ENCODE results near the gene DLG3.
"Not testable (repeated sequence)": the region's sequence is repeated elsewhere in the genome, so short reads cannot be mapped to it uniquely, and the experiment has no call there.

The DLG3 gene

DNA sequence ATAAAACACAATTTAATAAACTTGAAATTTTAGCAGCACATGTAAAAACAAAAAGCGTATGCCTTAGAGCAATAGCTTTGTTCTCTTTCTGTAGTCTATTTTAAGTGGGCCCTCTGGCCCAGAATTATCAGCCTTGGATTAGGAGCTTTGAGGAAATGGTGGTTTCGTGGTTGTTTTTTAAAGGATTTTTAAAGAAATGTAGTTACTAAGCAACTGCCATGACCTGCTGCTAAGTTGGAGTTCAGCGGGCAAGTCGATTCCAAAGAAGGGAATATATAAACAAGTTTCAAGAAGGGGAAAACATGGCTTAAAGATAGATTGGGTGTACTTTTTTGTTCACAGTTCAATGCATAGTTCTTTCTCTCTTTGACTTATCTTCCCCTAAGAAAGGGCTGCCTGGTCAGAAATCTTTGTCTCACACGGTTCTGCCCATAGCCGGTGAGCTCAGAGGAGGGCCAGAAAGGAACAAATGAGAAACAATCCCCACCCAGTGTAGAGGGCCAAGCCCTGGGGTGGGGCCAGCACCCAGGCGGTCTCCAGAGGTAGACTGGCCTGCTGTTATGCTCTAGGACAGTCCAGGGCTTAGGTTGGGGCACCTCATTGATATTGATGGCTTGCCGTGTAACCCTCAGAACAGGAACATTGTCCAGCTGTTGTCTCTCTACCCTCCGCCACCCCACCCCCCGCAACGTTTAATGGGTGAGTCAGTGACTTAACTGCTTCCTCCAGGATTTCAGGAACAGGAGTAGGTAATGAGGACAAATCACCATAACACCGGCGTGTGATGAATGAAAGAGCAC, 32.5 kb downstream of the DLG3 start:
- DNase-seq, result no peak

DNA sequence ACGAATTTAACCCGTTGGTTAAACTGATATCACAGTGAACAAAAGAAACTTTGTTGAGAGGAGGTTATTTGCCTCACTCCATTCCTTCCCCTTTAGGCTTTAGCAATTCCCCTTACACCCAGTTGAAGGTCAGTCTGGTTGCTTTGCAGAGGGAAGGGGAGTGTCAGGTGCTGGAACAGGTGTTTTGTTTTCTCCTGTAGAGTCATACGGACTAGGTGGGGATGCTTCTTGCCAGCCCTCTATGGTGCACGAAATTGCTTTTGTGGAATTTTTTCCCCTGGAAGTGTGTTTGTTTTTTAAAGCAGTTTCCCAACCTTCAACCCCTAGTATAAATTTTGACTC, 33.1 kb downstream of the DLG3 start:
- DNase-seq, result no peak

DNA sequence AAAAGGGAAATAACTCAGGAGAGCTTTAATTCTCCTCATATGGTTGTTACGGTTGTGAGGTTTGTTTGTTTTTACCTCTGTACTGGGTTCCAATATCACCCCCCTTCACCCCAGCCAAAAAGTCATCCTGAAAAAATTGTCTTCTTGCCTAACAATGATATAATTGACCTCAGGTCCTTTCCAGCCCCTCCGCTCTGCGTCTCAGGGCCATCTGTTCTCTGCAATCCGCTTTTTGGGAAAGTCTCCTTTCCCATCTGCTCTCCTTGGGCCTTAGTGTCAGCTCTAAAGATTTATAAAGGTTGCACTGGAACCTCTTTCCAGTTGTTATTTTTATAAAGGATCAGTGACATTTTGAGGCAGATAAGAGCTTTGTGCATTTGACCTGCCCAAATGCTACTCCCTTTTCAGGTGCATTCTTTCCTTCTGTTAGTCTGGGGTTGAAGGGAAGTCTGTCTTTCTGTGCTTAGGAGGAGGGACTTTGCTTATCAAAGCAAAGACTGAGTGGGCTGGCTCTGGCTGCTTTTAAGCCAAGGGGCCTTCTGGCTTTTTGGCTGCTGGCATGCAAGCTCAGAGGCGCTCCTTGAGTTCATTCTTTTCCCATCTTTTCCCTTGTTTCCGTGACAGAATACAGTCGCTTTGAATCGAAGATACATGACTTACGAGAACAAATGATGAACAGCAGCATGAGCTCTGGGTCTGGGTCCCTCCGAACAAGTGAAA, 34.1 kb downstream of the DLG3 start:
- no peak for DNase-seq

DNA sequence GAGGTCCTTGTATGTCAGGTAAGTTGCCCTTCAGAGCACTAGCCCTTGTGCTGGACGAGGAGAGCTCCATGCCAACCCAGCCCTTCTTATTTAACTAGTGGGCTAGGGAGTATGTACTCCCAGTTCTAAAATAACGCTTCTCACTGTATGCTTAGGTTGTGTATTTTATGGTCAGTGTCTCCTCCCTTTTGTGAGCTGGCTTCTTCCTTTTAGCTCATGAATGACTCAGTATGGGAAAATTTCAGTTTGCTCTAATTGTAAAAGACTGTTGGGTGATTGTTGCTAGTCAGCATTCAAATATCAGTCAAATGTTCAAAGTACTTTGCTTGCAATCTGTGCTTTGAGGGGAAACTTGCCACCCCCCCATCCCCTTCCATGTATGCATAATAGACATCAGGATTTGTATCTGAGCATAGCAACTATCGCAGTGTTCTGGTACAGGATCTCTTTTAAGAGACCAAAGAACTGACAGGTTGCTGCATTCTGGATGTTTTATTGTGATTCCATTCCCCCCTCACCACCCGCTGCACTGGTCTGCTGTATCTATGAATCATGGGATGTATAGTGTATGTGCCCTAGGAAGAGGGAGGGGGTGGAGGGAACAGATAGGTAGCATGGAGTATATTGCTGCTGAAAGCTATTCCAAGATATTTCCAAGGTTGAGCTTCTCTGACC, 34.7 kb downstream of the DLG3 start:
- DNase-seq, result no peak

DNA sequence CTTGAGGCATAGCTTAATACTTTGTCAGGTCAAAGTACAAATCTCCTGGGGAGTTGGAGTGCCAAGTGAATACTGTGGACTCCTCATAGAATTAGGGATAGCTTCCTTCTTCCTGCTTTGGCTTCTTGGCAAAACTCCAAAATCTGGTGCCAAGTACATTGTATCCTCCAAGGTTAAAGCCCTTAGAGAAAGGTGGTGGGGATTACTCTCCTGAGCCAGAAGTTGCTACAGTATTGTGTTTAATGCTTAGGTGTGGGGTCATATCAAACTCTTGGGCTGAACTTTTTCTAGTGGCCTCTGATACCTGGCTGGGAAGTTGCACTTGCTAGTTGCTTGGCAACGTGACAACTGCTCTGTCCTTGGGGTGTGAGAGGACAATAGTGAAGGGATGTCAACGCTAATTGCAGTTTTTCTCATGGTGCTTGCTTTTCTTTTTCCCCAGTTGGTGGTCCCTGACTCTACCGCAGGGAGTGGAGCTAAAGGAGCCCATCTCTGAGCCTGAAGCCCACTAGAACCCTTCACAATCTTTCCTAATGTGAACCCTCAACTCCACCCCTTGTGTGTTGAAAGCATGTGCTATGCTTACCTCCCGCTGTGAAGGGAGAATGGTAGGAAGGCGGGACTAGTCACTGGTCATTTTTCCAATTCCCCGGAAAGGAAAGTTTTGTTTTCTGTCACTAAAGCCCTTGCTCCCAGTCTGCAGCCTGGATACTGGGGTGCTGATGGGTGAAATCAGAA, 35.5 kb downstream of the DLG3 start:
- DNase-seq, result no peak

DNA sequence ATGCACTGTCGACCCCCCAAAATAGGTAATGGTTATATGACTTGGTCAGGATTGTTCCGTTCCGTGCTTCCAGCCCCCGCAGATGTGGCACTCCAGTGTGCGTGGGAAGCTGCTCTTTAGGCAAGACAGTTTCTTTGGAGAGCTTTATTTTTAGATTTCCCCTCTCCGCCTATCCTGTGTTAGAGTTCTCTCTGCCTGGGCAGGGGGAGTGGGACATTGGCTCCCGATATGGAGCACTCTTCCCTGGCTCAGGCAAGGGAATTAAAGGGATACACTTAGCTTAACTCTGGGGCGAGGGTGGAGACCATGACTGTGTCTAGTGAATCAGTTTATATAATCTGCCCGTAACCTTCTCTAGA, 36.0 kb downstream of the DLG3 start:
- no peak for DNase-seq

DNA sequence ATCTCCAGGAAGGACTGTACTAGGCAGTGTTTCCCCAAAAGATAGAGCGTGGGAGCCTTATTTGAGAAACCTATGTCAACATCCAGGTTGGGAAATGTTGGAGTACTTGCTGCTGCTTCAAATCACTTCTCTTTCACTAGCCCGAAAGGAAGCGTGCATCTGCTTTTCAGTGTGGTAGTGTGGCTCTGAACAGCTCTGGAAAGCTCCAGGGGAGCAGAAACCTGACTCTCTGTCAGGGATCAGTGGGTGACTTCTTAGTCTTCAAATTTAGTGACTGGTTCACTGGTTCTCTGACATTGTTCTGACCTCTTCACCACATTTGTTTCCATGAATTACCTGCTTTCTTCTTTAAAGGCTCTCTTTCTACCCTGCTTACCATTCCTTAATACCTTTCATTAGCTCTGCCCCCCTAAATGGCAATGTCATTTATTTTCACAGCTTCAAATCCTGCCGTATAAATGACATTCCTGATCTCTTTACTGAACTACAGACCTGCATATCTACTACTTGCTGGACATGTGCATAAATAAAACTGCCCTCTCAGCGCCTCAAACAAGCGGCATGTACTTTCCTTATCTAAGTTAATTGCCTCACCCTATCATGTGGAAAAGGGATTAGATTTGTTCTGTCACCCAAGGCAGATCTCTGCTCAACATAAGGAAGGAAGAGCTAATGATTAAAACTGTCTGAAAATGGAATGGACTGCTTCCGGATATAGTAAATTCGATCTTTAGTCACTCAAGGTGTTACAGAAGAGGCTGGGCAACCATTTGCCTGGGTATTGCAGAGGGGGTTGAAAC, 37.0 kb downstream of the DLG3 start:
- no peak for DNase-seq

DNA sequence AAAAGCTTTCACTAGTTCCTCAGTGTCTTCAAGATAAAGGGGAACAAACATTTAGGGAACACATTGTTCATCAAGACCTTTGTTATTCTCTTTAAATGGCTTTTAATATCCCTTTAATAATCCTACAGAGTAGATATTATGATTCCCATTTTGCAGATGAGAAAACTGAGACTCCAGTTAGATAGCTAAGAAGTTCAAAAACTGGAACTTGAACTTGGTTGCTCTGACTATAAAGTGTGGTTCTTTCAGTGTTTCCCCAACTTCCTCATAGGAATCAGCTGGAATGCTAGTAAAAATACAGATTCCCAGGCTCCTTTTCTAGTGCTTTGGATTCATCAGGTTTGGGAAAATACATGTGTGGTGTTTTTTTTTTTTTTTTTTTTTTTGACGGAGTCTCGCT, 37.7 kb downstream of the DLG3 start:
- DNase-seq, result no peak

DNA sequence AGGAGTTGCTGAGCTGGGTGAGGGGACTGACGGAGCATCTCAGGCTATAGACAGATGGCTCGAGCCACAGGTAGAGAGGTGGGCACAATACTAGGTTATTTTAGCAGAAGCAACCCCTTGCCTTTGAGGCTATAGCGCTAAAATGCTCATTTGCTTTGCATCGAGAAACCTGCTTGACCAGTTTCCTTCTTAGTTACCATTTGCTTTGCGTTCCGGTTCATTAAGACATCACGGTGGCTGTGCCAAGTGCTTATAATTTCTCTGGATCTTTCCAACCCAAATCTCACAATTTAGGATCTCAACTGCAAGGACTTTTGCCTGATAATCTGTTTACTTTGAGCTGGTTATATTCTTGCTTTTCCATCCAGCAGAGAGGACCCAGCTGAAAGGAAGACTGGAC, 40.8 kb downstream of the DLG3 start:
- DNase-seq, result no peak

DNA sequence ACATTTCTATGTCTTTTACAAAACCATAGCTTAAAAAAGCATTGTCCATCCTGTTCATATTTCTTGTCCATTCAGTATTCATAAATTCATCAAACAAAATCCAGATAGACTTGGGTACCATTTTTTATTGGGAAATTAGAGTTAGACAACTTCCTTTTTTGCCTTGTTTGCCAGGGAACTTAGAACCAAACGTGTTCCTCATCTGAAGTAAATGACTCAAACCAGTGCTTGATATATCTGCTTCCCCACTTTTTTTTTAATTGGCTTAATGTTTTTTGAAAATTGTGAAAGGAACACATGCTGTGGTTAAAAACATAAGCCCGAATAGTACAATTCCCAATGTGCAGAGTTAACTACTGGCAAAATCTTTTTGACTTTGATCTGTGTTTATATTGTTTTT, 44.2 kb downstream of the DLG3 start:
- no peak for DNase-seq

DNA sequence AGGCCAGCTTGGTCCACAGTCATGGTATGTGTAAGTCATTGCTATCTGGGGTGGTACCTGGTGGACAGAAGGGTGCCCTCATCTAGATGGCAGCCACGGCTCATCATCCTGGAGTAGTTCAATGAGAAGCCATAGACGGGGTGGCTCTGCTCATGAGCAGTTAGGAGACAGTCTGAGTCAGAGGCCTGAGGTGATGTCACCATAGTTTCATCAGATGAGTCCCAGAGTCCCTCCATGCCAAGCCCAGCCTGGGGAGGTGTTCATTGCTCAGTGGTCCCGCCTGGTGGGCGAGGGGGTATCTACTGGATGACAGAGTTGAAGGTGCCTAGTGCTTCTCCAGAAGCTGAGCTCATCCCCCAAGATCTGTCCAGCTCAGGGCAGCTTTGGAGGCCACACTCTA, 49.8 kb downstream of the DLG3 start:
- DNase-seq, result no peak

DNA sequence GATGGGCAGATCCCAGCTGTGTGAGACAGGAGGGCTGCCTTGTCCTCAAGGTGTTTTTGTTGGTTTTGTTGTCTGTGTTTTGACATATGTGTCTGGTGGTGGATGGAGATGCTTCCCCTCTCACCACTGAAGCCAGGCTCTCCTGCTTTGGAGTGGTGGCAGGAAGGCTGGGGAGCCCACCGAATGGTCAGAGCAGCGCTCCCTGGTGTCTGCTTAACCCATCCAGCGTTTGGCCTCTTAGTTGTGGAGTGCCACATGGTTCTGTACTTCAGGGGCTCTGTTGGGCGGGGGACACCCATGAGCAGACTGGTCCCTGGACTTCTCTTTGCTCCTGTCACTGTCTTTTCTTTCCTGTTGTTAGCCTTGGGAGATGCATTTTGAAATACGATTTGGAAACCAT, 51.9 kb downstream of the DLG3 start:
- no peak for DNase-seq

DNA sequence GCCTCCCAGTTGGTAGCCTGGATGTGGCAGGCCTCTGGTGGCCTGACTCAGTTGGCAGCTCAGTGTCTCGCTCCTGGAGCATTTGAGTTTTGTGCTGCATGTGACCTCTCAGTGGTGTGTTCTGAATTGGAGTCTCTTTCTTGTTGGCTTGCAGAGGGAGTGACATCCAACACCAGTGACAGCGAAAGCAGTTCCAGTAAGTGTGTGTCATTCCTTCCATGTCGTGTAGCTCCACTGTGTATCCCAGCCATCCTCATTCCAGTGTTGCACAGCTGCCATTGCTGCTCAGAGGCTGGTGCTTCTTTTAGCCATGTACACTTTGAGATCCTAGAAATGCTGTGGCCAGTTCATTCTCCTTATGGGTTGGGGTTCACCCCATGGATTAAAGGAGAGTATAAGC, 52.4 kb downstream of the DLG3 start:
- no peak for DNase-seq

DNA sequence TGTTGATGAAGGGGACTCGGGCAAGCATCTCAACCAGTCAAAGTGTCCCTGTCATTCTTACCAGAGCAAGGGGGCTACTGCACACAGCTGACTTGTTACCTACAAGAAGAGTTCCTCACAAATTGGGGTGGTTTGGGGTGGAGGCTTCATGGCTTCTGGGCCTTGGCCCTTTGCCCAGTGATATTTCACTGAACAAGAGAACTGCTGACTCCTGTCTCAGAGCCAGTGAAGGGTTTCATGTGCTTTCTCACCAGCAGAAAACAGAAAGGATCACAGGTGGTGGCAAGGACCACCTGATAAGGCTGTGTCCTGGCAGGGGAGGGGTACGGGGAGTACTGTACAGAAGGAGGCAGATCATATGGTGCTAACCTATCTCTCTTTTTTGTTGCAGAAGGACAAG, 53.5 kb downstream of the DLG3 start:
- no peak for DNase-seq

DNA sequence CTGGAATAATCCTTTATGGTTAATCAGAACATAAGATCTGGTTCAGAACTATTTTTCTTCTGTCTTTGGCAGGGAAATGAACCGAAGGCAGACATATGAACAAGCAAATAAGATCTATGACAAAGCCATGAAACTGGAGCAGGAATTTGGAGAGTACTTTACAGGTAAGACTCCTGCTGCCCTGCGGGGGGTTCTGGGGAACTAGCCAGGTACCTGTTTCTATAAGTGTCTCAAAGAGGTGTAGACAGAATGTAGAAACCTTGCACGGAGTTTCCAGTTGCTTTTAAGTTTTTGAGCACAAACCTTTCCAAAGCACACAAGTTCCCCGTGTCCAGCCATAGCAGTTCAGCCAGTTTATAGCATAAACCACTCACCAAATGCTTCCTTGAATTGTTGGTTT, 56.2 kb downstream of the DLG3 start:
- no peak for DNase-seq

DNA sequence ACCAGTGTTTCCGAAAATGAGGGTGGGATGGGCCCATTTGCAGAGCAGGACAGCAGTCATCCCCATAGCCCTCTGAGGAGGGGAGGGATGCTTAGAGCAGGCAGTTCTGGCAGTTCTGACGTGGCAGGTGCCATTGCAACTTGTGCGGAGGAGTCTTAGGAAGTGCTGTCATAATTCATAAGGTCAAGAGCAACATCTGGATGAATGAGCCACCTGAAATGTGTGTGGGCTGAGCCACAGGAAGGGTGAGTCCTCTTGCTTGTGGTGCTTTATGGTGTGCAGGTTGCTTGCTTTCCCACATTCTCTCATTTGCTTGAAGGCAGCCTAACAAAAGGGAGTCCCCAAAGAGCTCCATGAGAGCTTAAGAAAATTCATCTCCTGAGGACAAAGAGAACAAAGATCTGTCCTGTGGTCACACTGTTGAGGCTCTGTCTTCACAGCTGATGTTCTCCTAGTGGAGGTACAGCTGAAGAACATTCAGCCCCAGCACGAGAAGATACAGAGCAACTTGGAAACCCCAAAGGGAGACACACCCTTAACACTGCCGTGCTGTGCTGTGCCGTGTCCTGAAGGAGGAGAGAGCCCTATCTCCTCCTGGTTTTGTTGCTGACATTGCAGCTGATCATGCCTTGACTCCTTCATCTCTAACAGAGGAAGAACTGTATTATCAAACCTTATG, 60.3 kb downstream of the DLG3 start:
- no peak for DNase-seq

DNA sequence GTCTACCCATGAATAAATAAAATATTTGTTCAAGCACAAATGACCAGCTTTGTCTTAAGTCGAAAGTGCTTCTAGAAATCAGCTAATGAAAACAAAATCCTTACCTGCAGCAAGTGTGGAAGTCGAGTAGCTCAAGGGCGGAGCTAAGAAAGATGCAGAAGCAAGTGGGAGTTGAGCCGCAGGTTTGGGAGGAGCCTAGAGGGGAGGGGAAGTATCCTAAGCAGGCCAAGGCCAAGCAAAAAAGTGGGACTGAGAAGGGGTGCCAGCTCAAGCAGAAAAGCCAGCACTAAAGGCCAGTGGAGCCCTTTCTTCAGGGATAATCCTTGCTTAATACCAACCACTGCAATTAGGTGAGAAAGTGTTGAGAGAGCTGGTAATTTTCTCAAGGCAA, 60.8 kb downstream of the DLG3 start:
- no peak for DNase-seq

DNA sequence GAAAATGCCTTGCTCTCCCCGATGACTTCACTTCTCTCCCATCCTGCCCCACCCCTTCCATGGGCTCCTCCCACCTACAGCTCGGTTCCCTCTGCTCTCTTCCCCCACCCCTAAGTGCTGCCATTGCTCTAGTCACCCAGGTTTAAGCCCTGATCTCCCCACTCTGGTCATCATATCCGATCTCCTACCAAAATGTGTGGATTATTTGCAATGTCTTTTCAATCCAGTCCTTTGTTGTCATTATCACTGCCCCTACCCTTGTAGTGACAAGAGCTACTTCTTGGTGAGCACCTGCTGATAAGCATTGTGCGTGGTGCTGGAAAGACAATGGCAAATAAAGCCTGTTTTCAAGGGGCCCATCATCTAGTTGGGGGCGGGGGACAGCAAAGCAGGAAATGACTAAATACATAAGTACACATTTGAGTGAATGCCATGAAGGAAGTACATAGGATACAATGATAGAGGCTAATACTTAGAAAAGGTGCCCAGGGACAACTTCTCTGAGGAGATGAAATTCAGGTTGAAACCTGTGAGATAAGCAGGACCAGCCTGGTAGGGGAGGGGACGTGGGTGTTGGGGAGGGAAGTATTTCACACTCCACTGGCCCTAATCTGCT, 63.8 kb downstream of the DLG3 start:
- no peak for DNase-seq

DNA sequence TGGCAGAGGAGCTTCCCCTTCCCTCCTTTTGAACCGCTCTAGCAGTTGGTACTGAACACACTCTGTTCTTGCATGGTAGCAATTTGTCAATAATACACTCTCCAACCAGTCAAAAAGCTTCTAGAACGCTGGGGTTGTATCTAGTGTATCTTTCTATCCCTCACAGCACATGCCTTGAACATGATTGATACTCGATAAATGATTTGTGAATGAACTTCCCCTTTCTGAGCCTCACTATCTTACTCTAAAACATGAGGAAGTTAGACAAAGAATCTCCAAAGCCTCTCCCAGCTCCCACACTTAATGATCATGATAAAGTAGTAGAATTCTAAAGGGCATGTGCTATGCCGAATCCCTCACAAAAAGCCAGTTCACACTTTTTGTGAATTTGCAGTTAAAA, 64.4 kb downstream of the DLG3 start:
- DNase-seq, result no peak

DNA sequence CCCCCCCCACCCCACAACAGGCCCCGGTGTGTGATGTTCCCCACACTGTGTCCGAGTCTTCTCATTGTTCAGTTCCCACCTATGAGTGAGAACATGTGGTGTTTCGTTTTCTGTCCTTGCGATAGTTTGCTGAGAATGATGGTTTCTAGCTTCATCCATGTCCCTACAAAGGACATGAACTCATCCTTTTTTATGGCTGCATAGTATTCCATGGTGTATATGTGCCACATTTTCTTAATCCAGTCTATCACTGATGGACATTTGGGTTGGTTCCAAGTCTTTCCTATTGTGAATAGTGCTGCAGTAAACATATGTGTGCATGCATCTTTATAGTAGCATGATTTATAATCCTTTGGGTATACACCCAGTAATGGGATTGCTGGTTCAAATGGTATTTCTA, 70.6 kb downstream of the DLG3 start:
- not testable (repeated sequence) for DNase-seq

DNA sequence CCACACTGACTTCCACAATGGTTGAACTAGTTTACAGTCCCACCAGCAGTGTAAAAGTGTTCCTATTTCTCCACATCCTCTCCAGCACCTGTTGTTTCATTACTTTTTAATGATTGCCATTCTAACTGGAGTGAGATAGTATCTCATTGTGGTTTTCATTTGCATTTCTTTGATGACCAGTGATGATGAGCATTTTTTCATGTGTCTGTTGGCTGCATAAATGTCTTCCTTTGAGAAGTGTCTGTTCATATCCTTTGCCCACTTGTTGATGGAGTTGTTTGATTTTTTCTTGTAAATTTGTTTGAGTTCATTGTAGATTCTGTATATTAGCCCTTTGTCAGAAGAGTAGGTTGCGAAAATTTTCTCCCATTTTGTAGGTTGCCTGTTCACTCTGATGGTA, 71.1 kb downstream of the DLG3 start:
- not testable (repeated sequence) for DNase-seq

DNA sequence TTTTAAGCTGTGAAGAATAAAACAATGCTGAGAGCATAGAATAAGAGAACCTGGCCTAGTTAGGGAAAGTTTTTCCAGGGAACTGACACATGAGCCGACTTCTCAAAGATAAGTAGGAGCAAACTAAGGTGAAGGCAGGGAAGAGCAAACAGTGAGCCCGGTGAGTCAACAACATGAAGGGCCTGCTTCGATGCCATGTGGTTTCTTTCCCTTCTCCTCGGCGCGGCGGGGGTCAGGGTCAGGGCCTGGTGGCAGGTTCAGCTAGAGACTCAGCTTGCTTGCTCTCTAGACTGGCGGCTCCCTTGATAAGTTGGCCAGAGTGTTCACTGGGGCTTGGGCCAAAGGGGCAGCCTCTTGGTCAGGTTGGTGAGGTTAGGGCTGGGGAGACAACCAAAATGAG, 81.1 kb downstream of the DLG3 start:
- no peak for DNase-seq

Measured in 8988T (cell line).